A673 (cell line): ENCODE results near the gene RAC2. TPM values are rescaled to one million over a fixed set of nuclear protein-coding genes. Genes with fewer than 3 reads are reported as not detected.

Experiments used
- BruUV-seq: library from RNA; stranded (reverse); fragments of 400-500 nt; replicated peaks from 2 replicates; lab custom pipeline; 2021; lab: Mats Ljungman, UMichigan
- CTCF ChIA-PET: fragments of 300-600 bp; sonication (Branson Sonifier 250); formaldehyde crosslinking; loops from one replicate; lab custom pipeline; 2022; ENCODE audit warnings: antibody characterized with exemption; lab: Charles Lee
- POLR2A ChIA-PET: fragments of 300-600 bp; sonication (Branson Sonifier 250); formaldehyde crosslinking; loops from one replicate; lab custom pipeline; 2022; ENCODE audit warnings: antibody characterized with exemption; ENCODE audit not compliant: low non-redundant PET; lab: Charles Lee
- DNase-seq: peaks from one replicate; pipeline ENCODE4 v3.0.0-alpha.2; 2015; ENCODE audit warnings: low spot score
- H3K27ac ChIP-seq: fragments of 200-600 bp; sonication (generic); 2 replicates; pipeline ENCODE4 v1.5.1; 2016; ENCODE audit warnings: mixed run types, low read depth, mild to moderate bottlenecking, mixed read lengths, antibody characterized with exemption, low read length; ENCODE audit not compliant: poor library complexity, severe bottlenecking
- H3K27me3 ChIP-seq: fragments of 200-600 bp; sonication (generic); replicated peaks from 2 replicates; pipeline ENCODE4 v1.6.1; 2017; ENCODE audit warnings: mixed run types, low read depth, mild to moderate bottlenecking, mixed read lengths, antibody characterized with exemption, low read length; ENCODE audit not compliant: insufficient read depth, poor library complexity
- H3K36me3 ChIP-seq: fragments of 200-600 bp; sonication (generic); 2 replicates; pipeline ENCODE4 v1.6.1; 2016; ENCODE audit warnings: mixed run types, mild to moderate bottlenecking, mixed read lengths, antibody characterized with exemption, low read length; ENCODE audit not compliant: insufficient read depth, poor library complexity, severe bottlenecking
- H3K4me1 ChIP-seq: fragments of 200-600 bp; sonication (generic); 2 replicates; pipeline ENCODE4 v1.6.1; 2017; ENCODE audit warnings: mixed run types, mild to moderate bottlenecking, mixed read lengths, antibody characterized with exemption, low read length; ENCODE audit not compliant: insufficient read depth, poor library complexity, severe bottlenecking
- H3K4me3 ChIP-seq: fragments of 200-600 bp; sonication (generic); 2 replicates; pipeline ENCODE4 v1.5.1; 2016; ENCODE audit warnings: low read depth, mixed run types, mild to moderate bottlenecking, mixed read lengths, low read length; ENCODE audit not compliant: poor library complexity, severe bottlenecking
- H3K9me3 ChIP-seq: fragments of 200-600 bp; sonication (generic); 2 replicates; pipeline ENCODE4 v1.6.1; 2016; ENCODE audit warnings: mixed run types, low read depth, mild to moderate bottlenecking, mixed read lengths, antibody characterized with exemption, low read length; ENCODE audit not compliant: poor library complexity, severe bottlenecking
- CTCF ChIP-seq: fragments of 300-800, 200-600 bp; sonication (generic); conservative IDR thresholded peaks from 2 replicates; pipeline ENCODE4 v1.5.1; 2017; ENCODE audit warnings: low read depth, mild to moderate bottlenecking, antibody characterized with exemption, low read length, moderate library complexity, mixed read lengths
- EZH2 ChIP-seq: fragments of 200-600 bp; sonication (generic); IDR thresholded peaks from 2 replicates; pipeline ENCODE4 v1.6.1; 2017; ENCODE audit warnings: borderline replicate concordance, low read depth, mild to moderate bottlenecking, mixed read lengths, antibody characterized with exemption, low read length; ENCODE audit not compliant: poor library complexity, severe bottlenecking
- intact Hi-C: fragments of 100-400 bp; cut with micrococcal nuclease; formaldehyde crosslinking; loops from one replicate; pipeline ENCODE4 v1.10.0; 2022; ENCODE audit not compliant: unreplicated experiment
- total RNA-seq: library from RNA; stranded (reverse); gene quantifications from 2 replicates; pipeline ENCODE4 v1.2.3, GENCODE V29; 2021

The RAC2 gene
- total RNA-seq, 1 experiment from 2014 or later: 4.0 TPM

GRCh38 chr22:37190262-37190780 is 53.7 kb downstream of the RAC2 start:
- ChIA-PET CTCF (no interaction called here), POLR2A (no interaction called here)
- no TSS peak for BruUV-seq
- no peak for TF ChIP-seq EZH2
- TF ChIP-seq CTCF: no peak
- Histone ChIP-seq H3K36me3 (no peaks in the 10 kb centered on the region), H3K9me3 (peaks cover 8% of the 10 kb centered on the region), H3K4me3 (no peak overlapping the region), H3K4me1 (peaks cover 35% of the 10 kb centered on the region), H3K27ac (no peak overlapping the region), H3K27me3 (no peaks in the 10 kb centered on the region)
- intact Hi-C loops: no loop called here
- DNase-seq: no peak

- Histone ChIP-seq H3K27me3 (no peaks in the 10 kb centered on the region), H3K4me1 (peaks cover 35% of the 10 kb centered on the region), H3K27ac (peak overlapping the region; percentile 92), H3K9me3 (peaks cover 8% of the 10 kb centered on the region), H3K36me3 (no peaks in the 10 kb centered on the region), H3K4me3 (peak overlapping the region; percentile 50)
- intact Hi-C loops: no loop called here
- BruUV-seq: no TSS peak
- ChIA-PET CTCF (no interaction called here), POLR2A (no interaction called here)
- TF ChIP-seq EZH2: no peak
- TF ChIP-seq CTCF: no peak
- peak; percentile 70 for DNase-seq
Observed at GRCh38 chr22:37188901-37189466, 55.1 kb downstream of the RAC2 start.

GRCh38 chr22:37187891-37188761 is 55.9 kb downstream of the RAC2 start, which contains the start of gene C1QTNF6:
C1QTNF6 (minus strand) TSS chr22:37188247; CDS start chr22:37188213, 34 bp downstream.
- POLR2A ChIA-PET: no interaction called here
- Histone ChIP-seq H3K27me3 (no peaks in the 10 kb centered on the region), H3K27ac (peak within 1 kb of the TSS; percentile 92), H3K4me1 (peaks cover 35% of the 10 kb centered on the region), H3K36me3 (no peaks in the 10 kb centered on the region), H3K4me3 (peak within 1 kb of the TSS; percentile 50), H3K9me3 (peaks cover 7% of the 10 kb centered on the region)
- peak; percentile 70 for DNase-seq
- CTCF ChIA-PET: interaction anchor here (0.6 to 0.8 kb wide), 2 partner anchors 10 to 11 kb away, joined by 3 to 4 read pairs; no protein-coding TSS in a partner anchor
- TSS peak; percentile 36 for BruUV-seq
- TF ChIP-seq EZH2 (no peak), CTCF (no peak)
- intact Hi-C loops: no loop called here
